Measurements from ENCODE around the gene ARHGEF12.

- TF ChIP-seq GATA2 (IDR thresholded peaks at IDR 0.05; ENCODE audit: low read depth, low read length) (no peak), GATA3 (IDR thresholded peaks at IDR 0.05; ENCODE audit: low read depth, low read length) (no peak)
These were observed 153.6 kb downstream of the ARHGEF12 start for GRCh38 chr11:120489799-120490198.

All from SH-SY5Y (cell line).